Breast epithelium (tissue), 3 donors: Measurements from ENCODE around the gene LUC7L.

Experiments
- CTCF ChIP-seq, 3 donors: fragments of 450-650 bp; IDR thresholded peaks; one replicate each; pipeline ENCODE4 v1.5.1; 2016 to 2017; ENCODE audit warnings: antibody characterized with exemption in 3 of 3, mild to moderate bottlenecking in 3 of 3, moderate library complexity in 3 of 3
- POLR2A ChIP-seq: fragments of 450-650 bp; IDR thresholded peaks from one replicate; pipeline ENCODE4 v1.6.1; 2016; ENCODE audit warnings: antibody characterized with exemption, mild to moderate bottlenecking, moderate library complexity
- POLR2AphosphoS5 ChIP-seq, 3 donors: sonication (generic); formaldehyde crosslinking; IDR thresholded peaks; one replicate each; pipeline ENCODE4 v1.6.1; 2017; ENCODE audit warnings: antibody characterized with exemption in 3 of 3

GRCh38 chr16:247027-247426 is 17.8 kb upstream of the LUC7L start:
- TF ChIP-seq POLR2AphosphoS5 (IDR thresholded peaks at IDR 0.05) (no peak), CTCF (IDR thresholded peaks at IDR 0.05) (no peak), POLR2A (no peak)
